Muscle of leg (tissue), 16 donors: ENCODE results near the gene C19orf53. TPM values are rescaled to one million over a fixed set of nuclear protein-coding genes. Genes with fewer than 3 reads are reported as not detected.

Experiments used
- DNase-seq: peaks from one replicate; pipeline ENCODE4 v3.0.0; 2013
- H3K27ac ChIP-seq: one replicate; pipeline ENCODE4 v1.5.1; 2013; ENCODE audit warnings: mild to moderate bottlenecking, low read length, control low read depth
- H3K27me3 ChIP-seq: one replicate; pipeline ENCODE4 v1.6.1; 2013; ENCODE audit warnings: low read length; ENCODE audit not compliant: control insufficient read depth, insufficient read depth
- H3K36me3 ChIP-seq: one replicate; pipeline ENCODE4 v1.6.1; 2013; ENCODE audit warnings: low read length; ENCODE audit not compliant: control insufficient read depth, insufficient read depth
- H3K4me1 ChIP-seq: one replicate; pipeline ENCODE4 v1.6.1; 2013; ENCODE audit warnings: low read length; ENCODE audit not compliant: control insufficient read depth, insufficient read depth
- H3K4me3 ChIP-seq: one replicate; pipeline ENCODE4 v1.5.1; 2013; ENCODE audit warnings: low read length, control low read depth
- H3K9me3 ChIP-seq: replicated peaks from 2 replicates; pipeline ENCODE4 v1.6.1; 2013; ENCODE audit warnings: low read depth, low read length; ENCODE audit not compliant: control insufficient read depth
- WGBS: methylation state at CpG from one replicate; pipeline ENCODE4 v1.1.5; 2013; ENCODE audit warnings: missing lambda C conversion rate; ENCODE audit not compliant: insufficient coverage; 5-methylcytosine and 5-hydroxymethylcytosine counted together
- long read RNA-seq, 11 donors: transcript quantifications; one replicate each; lab custom pipeline, GENCODE V29; 2026
- polyA plus RNA-seq, 8 donors: library from polyadenylated mRNA; unstranded; fragments of 120-200 nt; gene quantifications; one replicate each; pipeline versions ENCODE4 v1.2.1 to v1.2.3, GENCODE V29; 2013; ENCODE audit warnings: inconsistent platforms in 1 of 8, low replicate concordance in 1 of 8; ENCODE audit not compliant: insufficient read length in 8 of 8, insufficient read depth in 1 of 8
- total RNA-seq: library from RNA; stranded (reverse); fragments of 120-200 nt; gene quantifications from one replicate; pipeline ENCODE4 v1.2.4, GENCODE V29; 2013

Gene C19orf53
- total RNA-seq (107 TPM), polyA plus RNA-seq (100 to 1,000 TPM; 108 to 139 (median 120) TPM)
- long read RNA-seq, donor 1, transcript C19orf53-202 (3 exons, 873 nt), result major isoform, 49 of 49 reads
- long read RNA-seq, donor 1, partial matches to known transcripts, result 0 of 49 reads
- long read RNA-seq, donor 1, other reads (novel, unspliced or antisense), result 0 of 49 reads
- long read RNA-seq, donor 2, transcript C19orf53-202 (3 exons, 873 nt), result major isoform, 11 of 11 reads
- long read RNA-seq, donor 2, partial matches to known transcripts, result 0 of 11 reads
- long read RNA-seq, donor 2, other reads (novel, unspliced or antisense), result 0 of 11 reads
- long read RNA-seq, donor 3, transcript C19orf53-202 (3 exons, 873 nt), result major isoform, 81 of 88 reads
- long read RNA-seq, donor 3, transcript C19orf53-203 (2 exons, 499 nt), result minor isoform, 5 of 88 reads
- long read RNA-seq, donor 3, partial matches to known transcripts, result 0 of 88 reads
- long read RNA-seq, donor 3, other reads (novel, unspliced or antisense), result 0 of 88 reads
- long read RNA-seq, donor 4, transcript C19orf53-202 (3 exons, 873 nt), result major isoform, 74 of 81 reads
- long read RNA-seq, donor 4, partial matches to known transcripts, result 0 of 81 reads
- long read RNA-seq, donor 4, other reads (novel, unspliced or antisense), result 0 of 81 reads
- long read RNA-seq, donor 5, transcript C19orf53-202 (3 exons, 873 nt), result major isoform, 181 of 190 reads
- long read RNA-seq, donor 5, transcript C19orf53-206 (2 exons, 491 nt), result minor isoform, 7 of 190 reads
- long read RNA-seq, donor 5, partial matches to known transcripts, result 0 of 190 reads
- long read RNA-seq, donor 5, other reads (novel, unspliced or antisense), result 0 of 190 reads
- long read RNA-seq, donor 6, transcript C19orf53-202 (3 exons, 873 nt), result major isoform, 175 of 202 reads
- long read RNA-seq, donor 6, transcript C19orf53-206 (2 exons, 491 nt), result minor isoform, 9 of 202 reads
- long read RNA-seq, donor 6, partial matches to known transcripts, result 15 of 202 reads
- long read RNA-seq, donor 6, other reads (novel, unspliced or antisense), result 0 of 202 reads
- long read RNA-seq, donor 7, transcript C19orf53-202 (3 exons, 873 nt), result major isoform, 109 of 133 reads
- long read RNA-seq, donor 7, partial matches to known transcripts, result 16 of 133 reads
- long read RNA-seq, donor 7, other reads (novel, unspliced or antisense), result 0 of 133 reads
- long read RNA-seq, donor 8, transcript C19orf53-202 (3 exons, 873 nt), result major isoform, 80 of 89 reads
- long read RNA-seq, donor 8, transcript C19orf53-206 (2 exons, 491 nt), result minor isoform, 5 of 89 reads
- long read RNA-seq, donor 8, partial matches to known transcripts, result 0 of 89 reads
- long read RNA-seq, donor 8, other reads (novel, unspliced or antisense), result 0 of 89 reads
- long read RNA-seq, donor 9, transcript C19orf53-202 (3 exons, 873 nt), result major isoform, 83 of 101 reads
- long read RNA-seq, donor 9, partial matches to known transcripts, result 15 of 101 reads
- long read RNA-seq, donor 9, other reads (novel, unspliced or antisense), result 0 of 101 reads
- long read RNA-seq, donor 10, transcript C19orf53-206 (2 exons, 491 nt), result minor isoform, 5 of 147 reads
- long read RNA-seq, donor 10, transcript C19orf53-202 (3 exons, 873 nt), result major isoform, 112 of 147 reads
- long read RNA-seq, donor 10, partial matches to known transcripts, result 26 of 147 reads
- long read RNA-seq, donor 10, other reads (novel, unspliced or antisense), result 0 of 147 reads
- long read RNA-seq, donor 11, transcript C19orf53-202 (3 exons, 873 nt), result major isoform, 114 of 128 reads
- long read RNA-seq, donor 11, partial matches to known transcripts, result 8 of 128 reads
- long read RNA-seq, donor 11, other reads (novel, unspliced or antisense), result 0 of 128 reads

DNA sequence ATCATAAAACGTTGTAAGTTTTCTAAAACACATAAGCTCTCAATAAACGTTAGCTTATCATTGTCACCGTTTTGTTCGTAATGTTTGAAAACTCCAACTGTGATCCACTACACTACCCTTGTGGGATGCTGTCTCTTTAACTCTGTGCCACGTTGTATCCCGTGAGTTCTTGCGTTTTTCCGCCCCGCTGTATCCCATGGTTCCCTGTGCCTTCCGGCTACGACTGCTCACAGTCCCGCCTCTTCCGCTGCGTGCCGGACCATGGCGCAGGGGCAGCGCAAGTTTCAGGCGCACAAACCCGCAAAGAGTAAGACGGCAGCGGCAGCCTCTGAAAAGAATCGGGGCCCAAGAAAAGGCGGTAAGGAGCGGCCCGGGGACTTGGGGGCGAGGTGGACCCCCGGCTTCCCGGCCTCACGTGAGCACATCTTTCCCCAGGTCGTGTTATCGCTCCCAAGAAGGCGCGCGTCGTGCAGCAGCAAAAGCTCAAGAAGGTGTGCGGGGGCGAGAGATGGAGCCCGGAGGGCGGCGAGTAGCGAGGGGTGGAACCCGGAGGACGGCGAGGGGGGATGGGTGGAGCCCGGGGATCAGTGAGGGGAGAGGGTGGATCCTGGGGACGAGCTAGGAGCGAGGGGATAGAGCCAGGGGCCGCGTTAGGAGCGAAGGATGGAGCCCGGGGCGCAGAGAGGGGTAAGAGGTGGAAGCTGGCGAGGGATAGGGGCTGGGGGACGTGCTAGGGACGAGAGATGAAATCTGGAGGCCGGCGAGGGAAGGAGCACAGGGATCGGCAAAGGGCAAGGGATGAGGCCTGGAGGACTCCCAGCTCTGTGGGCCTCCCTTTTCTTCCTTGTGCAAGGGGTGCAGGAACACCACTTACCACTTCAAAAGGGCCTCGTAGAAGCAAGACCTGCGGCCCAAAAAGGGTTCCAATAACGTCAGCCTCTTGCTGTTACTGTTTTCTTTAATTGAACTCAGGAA lies at the start of gene C19orf53:
Gene C19orf53 (plus strand): TSS at position 240 of the 975 bp plus-strand sequence. CDS start 22 bp downstream, at position 262.
- under 1% methylated on average over 50 of the region's 61 CpGs for WGBS
- Histone ChIP-seq H3K4me3 (peak within 1 kb of the TSS; percentile 96), H3K27ac (peak within 1 kb of the TSS; percentile 94), H3K4me1 (peaks cover 11% of the 10 kb centered on the region), H3K36me3 (peaks cover 54% of the 10 kb centered on the region), H3K27me3 (no peaks in the 10 kb centered on the region), H3K9me3 (no peaks in the 10 kb centered on the region)
- DNase-seq, result peak; percentile 98

DNA sequence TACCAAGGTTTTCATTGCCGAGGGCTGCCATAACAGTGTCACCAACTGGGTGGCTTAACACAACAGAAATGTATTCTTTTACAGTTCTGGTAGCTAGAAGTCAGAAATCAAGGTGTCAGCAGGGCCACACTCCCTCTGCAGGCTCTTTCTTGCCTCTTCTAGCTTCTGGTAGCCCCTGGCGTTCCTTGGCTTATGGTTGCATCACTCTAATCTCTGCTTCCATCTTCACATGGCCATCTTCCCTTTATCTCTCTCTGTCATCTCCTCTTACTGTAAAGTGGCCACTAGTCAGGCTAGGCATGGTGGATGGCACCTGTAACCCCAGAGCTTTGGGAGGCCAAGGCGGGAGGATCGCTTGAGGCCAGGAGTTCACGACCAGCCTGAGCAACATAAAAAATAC lies 47.9 kb upstream of the C19orf53 start:
- H3K9me3 ChIP-seq, result no peaks in the 10 kb centered on the region
- WGBS, result 100% methylated on average over 1 of the region's 5 CpGs
- H3K27me3 ChIP-seq, result no peaks in the 10 kb centered on the region
- no peak for DNase-seq
- peaks cover 3% of the 10 kb centered on the region for H3K4me1 ChIP-seq
- H3K27ac ChIP-seq, result no peak overlapping the region
- no peak overlapping the region for H3K4me3 ChIP-seq
- H3K36me3 ChIP-seq, result no peaks in the 10 kb centered on the region

DNA sequence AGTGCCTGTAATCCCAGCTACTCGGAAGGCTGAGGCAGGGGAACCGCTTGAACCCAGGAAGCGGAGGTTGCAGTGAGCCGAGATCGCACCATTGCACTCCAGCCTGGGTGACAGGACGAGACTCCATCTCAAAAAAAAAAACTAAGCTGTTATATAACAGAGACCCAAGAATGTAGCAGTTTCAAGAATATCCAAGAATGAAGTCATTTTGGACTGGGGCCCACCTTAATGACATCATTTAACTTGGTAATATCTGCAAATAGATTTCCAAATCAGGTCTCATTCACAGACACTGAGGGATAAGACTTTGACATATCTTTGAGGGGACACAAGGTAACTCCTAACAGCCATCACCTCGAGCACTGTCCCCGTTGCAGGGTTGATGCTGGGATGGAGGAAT lies 46.5 kb upstream of the C19orf53 start:
- H3K4me1 ChIP-seq, result peaks cover 10% of the 10 kb centered on the region
- DNase-seq, result peak; percentile 86

DNA sequence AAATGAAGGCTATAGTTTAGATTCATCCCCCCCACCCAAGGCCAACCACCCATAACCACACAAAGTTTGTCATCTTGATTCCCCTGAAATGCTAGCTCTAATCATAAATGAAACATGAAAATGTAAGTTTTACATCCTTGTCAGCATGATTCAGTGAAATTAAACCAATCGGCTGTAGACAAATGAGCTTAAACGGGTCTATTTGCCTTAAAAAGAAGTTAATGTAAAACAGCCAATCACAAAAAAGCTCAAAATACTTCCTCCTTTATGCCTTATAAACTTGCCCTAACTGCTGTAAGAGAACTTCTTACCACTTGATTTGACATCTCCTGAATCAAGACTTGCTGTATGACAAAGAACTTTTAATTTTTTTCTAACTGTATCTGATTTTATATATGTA lies 44.4 kb upstream of the C19orf53 start:
- H3K27ac ChIP-seq, result no peak overlapping the region
- H3K36me3 ChIP-seq, result no peaks in the 10 kb centered on the region
- peaks cover 10% of the 10 kb centered on the region for H3K4me1 ChIP-seq
- WGBS, result no CpG with 5 or more reads among the region's 2 CpGs
- H3K4me3 ChIP-seq, result no peak overlapping the region
- DNase-seq, result no peak
- H3K9me3 ChIP-seq, result no peaks in the 10 kb centered on the region
- H3K27me3 ChIP-seq, result no peaks in the 10 kb centered on the region

More for the DNA sequence above, 46.5 kb upstream of the C19orf53 start:
- Histone ChIP-seq H3K4me3 (no peak overlapping the region), H3K27me3 (no peaks in the 10 kb centered on the region), H3K27ac (no peak overlapping the region), H3K9me3 (no peaks in the 10 kb centered on the region), H3K36me3 (no peaks in the 10 kb centered on the region)
- WGBS, result no CpG with 5 or more reads among the region's 8 CpGs

DNA sequence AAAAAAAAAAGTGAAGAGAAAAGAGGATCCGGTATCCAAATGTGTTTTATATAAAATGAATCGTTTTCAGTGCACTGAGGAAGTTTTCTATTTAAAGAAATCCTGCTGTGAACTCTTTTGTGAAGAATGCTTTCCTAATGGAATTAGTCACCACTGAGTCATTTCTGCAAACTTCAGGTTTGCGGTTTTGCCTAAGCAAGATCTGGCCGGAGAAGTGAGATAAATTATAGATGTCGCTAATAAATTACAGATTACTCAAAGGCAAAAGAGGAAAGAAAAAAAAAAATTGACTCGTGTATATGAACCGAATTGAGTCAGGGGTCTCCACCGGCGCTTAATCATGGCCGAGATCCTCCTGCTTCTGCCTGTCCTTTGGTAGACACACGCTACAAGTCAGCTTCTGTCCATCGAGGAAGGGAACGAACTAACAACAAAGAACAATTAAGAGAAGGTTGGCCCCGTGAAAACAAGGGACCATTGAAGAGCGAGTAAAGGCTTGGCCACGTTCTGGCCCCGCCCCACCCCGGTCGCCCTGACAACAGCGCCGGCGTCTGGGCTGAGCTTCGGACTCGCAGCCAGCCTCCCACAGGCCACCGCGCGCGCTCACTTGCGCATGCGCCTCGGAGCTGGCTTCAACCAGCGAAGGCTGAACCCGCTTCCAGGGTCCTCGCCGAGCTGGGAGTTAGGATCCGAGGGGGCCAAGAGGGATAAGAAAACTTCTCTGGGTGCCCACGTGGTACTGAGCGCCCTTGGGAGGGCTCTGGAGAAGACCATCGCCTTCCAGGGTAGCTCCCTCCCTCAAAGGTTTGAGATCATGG lies 42.9 kb upstream of the C19orf53 start:
- H3K27ac ChIP-seq, result peak overlapping the region; percentile 94
- peak; percentile 98 for DNase-seq

DNA sequence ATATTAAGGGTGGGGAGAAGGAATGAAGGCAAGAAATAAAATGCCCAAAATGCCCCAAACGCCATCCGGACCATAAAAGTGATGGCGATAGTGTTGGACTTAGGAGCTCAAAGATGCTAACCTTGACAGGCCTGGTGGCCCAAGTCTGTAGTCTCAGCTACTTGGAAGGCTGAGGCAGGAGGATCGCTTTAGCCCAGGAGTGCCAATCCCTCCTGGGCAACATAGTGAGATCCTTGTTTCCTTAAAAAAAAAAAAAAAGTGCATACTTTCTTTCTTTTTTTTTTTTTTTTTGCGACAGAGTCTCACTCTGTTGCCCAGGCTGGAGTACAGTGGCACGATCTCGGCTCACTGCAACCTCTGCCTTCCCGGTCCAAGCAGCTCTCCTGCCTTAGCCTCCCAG lies 41.9 kb upstream of the C19orf53 start:
- Histone ChIP-seq H3K9me3 (no peaks in the 10 kb centered on the region), H3K36me3 (peaks cover 4% of the 10 kb centered on the region), H3K4me3 (peak overlapping the region; percentile 76), H3K4me1 (peaks cover 10% of the 10 kb centered on the region), H3K27me3 (no peaks in the 10 kb centered on the region), H3K27ac (no peak overlapping the region)
- DNase-seq, result no peak
- 95% methylated on average over 3 of the region's 8 CpGs for WGBS

More for the DNA sequence above, 42.9 kb upstream of the C19orf53 start:
- no peaks in the 10 kb centered on the region for H3K27me3 ChIP-seq
- peak overlapping the region; percentile 76 for H3K4me3 ChIP-seq
- under 1% methylated on average over 29 of the region's 39 CpGs for WGBS
- no peaks in the 10 kb centered on the region for H3K9me3 ChIP-seq
- no peaks in the 10 kb centered on the region for H3K36me3 ChIP-seq
- H3K4me1 ChIP-seq, result peaks cover 10% of the 10 kb centered on the region

DNA sequence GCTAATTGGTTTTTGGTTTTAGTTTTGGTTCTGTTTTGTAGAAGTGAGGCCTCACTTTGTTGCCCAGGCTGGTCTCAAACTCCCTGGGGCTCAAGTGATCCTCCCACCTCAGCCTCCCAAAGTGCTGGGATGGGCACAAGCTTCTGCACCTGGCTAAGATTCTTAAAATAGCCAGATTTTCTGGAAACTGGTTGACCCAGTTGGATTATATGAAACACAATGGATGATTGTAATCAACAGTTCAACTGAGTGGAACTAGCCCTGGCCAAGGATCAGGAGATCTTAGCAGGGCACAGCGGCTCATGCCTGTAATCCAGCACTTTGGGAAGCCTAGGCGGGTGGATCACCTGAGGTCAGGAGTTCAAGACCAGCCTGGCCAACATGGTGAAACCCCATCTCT lies 39.5 kb upstream of the C19orf53 start:
- Histone ChIP-seq H3K27me3 (no peaks in the 10 kb centered on the region), H3K4me3 (no peak overlapping the region), H3K36me3 (peaks cover 6% of the 10 kb centered on the region), H3K4me1 (peaks cover 10% of the 10 kb centered on the region), H3K27ac (no peak overlapping the region), H3K9me3 (no peaks in the 10 kb centered on the region)
- WGBS, result 100% methylated on average over 2 of the region's 2 CpGs
- no peak for DNase-seq

DNA sequence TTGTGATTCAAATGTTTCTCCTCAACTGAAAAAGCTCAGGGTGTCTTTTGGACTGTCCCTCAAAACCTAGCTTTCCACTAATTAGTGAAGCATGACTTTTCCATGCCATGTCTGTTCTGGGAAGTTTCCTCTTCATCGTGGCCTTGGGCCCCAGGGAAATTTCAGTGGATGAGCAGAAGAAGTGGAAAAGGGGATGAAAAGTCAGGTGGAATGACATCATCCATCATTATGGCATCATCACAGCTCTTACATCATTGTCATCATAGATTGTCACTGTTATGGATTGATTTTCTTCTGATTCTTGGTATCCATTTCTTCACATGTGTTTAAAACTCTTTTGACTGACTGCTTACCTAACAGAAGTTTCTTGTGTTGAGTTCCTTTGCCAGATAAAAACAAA lies 36.2 kb upstream of the C19orf53 start:
- no peaks in the 10 kb centered on the region for H3K4me1 ChIP-seq
- no peak overlapping the region for H3K27ac ChIP-seq
- no peak overlapping the region for H3K4me3 ChIP-seq
- H3K9me3 ChIP-seq, result no peaks in the 10 kb centered on the region
- H3K36me3 ChIP-seq, result peaks cover 6% of the 10 kb centered on the region
- H3K27me3 ChIP-seq, result no peaks in the 10 kb centered on the region
- no CpG with 5 or more reads among the region's 1 CpG for WGBS
- DNase-seq, result no peak
